Testis (tissue), 2 donors: ENCODE results near the gene DLGAP4.

Experiments
- POLR2A ChIP-seq: fragments of 450-650 bp; IDR thresholded peaks from one replicate; pipeline ENCODE4 v1.6.1; 2017; ENCODE audit warnings: antibody characterized with exemption, mild to moderate bottlenecking, moderate library complexity
- TF ChIP-seq, protein P1 (sequence below), 3 experiments: fragments of 450-650 bp in 2 of 3; fragments of 200-600 bp in 1 of 3; sonication (generic) in 1 of 3; IDR thresholded peaks; one replicate each; pipeline ENCODE4 v1.5.1; 2016 to 2019; ENCODE audit warnings: antibody characterized with exemption in 3 of 3, mild to moderate bottlenecking in 2 of 3, moderate library complexity in 1 of 3

DNA sequence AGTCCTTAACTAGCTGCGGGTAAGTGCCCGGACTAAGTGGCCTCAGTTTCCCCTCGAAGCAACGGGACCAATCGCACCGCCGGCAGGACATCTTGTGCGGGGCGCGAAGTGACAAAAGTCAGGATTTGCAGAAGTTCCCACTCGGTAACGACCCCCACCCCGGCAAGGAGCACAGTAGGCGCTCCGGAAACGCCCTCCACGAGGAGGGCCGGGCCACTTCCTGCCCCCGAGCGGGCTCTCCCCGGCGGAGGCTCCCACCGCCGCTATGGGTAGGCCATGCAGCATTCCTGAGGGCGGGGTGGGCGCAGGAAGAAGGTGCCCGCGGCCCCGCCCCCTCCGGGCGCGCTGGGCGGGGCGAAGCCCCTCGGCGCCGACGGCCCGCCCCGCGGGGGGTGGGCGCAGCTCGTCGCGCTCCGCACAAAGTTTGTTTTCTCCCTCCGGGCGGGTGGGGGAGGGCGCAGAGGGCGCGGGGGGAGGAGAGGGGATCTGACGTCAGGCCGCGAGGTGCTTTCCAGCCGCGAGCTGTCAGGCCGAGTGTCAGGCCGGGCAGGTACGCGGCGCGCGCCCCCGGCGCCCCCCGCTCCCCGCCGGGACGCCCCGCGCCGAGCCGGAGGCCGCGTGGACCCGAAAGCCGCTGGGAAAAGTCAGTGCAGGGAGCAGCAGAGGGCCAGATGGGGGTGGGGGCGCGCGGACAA is 267.1 kb downstream of the DLGAP4 start, which contains the start of gene TGIF2:
- TF ChIP-seq, protein P1, sequence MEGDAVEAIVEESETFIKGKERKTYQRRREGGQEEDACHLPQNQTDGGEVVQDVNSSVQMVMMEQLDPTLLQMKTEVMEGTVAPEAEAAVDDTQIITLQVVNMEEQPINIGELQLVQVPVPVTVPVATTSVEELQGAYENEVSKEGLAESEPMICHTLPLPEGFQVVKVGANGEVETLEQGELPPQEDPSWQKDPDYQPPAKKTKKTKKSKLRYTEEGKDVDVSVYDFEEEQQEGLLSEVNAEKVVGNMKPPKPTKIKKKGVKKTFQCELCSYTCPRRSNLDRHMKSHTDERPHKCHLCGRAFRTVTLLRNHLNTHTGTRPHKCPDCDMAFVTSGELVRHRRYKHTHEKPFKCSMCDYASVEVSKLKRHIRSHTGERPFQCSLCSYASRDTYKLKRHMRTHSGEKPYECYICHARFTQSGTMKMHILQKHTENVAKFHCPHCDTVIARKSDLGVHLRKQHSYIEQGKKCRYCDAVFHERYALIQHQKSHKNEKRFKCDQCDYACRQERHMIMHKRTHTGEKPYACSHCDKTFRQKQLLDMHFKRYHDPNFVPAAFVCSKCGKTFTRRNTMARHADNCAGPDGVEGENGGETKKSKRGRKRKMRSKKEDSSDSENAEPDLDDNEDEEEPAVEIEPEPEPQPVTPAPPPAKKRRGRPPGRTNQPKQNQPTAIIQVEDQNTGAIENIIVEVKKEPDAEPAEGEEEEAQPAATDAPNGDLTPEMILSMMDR (IDR thresholded peaks at IDR 0.05) = no peak
- no peak for TF ChIP-seq POLR2A
